MM.1S (cell line): ENCODE measurements around the gene KRT6C.

Experiments used
- DNase-seq: peaks from one replicate; pipeline ENCODE4 v3.0.0-alpha.2; 2015
- H2AFZ ChIP-seq: fragments of 300-600 bp; sonication (generic); 2 replicates; pipeline ENCODE4 v1.6.0; 2016; ENCODE audit warnings: antibody characterized with exemption, low read length
- H3F3A ChIP-seq: fragments of 300-600 bp; sonication (generic); 2 replicates; pipeline ENCODE4 v1.6.1; 2016; ENCODE audit warnings: mild to moderate bottlenecking, antibody characterized with exemption, low read length, moderate library complexity, mixed read lengths; ENCODE audit not compliant: insufficient read depth
- H3K27ac ChIP-seq: fragments of 300-600 bp; sonication (generic); 2 replicates; pipeline ENCODE4 v1.5.1; 2016; ENCODE audit warnings: mild to moderate bottlenecking, low read length
- H3K27me3 ChIP-seq: fragments of 300-600 bp; sonication (generic); replicated peaks from 2 replicates; pipeline ENCODE4 v1.6.0; 2016; ENCODE audit warnings: low read length; ENCODE audit not compliant: insufficient read depth
- H3K36me3 ChIP-seq: fragments of 300-600 bp; sonication (generic); replicated peaks from 2 replicates; pipeline ENCODE4 v1.6.1; 2016; ENCODE audit warnings: mild to moderate bottlenecking, low read length, mixed read lengths; ENCODE audit not compliant: insufficient read depth
- H3K4me1 ChIP-seq: fragments of 300-600 bp; sonication (generic); 2 replicates; pipeline ENCODE4 v1.6.1; 2016; ENCODE audit warnings: low read length, mixed read lengths
- H3K4me2 ChIP-seq: fragments of 300-600 bp; sonication (generic); 2 replicates; pipeline ENCODE4 v1.6.0; 2016; ENCODE audit warnings: low read depth, low read length
- H3K4me3 ChIP-seq: fragments of 300-600 bp; sonication (generic); 2 replicates; pipeline ENCODE4 v1.5.1; 2016; ENCODE audit warnings: low read length, mixed read lengths
- H3K79me2 ChIP-seq: fragments of 300-600 bp; sonication (generic); 2 replicates; pipeline ENCODE4 v1.6.1; 2016; ENCODE audit warnings: mixed run types, low read length, mixed read lengths
- H3K9ac ChIP-seq: fragments of 300-600 bp; sonication (generic); 2 replicates; pipeline ENCODE4 v1.6.1; 2016; ENCODE audit warnings: low read length, mixed read lengths
- H3K9me2 ChIP-seq: fragments of 300-600 bp; sonication (generic); replicated peaks from 2 replicates; pipeline ENCODE4 v1.6.1; 2016; ENCODE audit warnings: mild to moderate bottlenecking, low read length, mixed read lengths; ENCODE audit not compliant: insufficient read depth
- H3K9me3 ChIP-seq: fragments of 300-600 bp; sonication (generic); replicated peaks from 2 replicates; pipeline ENCODE4 v1.6.1; 2016; ENCODE audit warnings: mild to moderate bottlenecking, low read length, mixed read lengths; ENCODE audit not compliant: insufficient read depth
- H4K20me1 ChIP-seq: fragments of 300-600 bp; sonication (generic); 2 replicates; pipeline ENCODE4 v1.6.1; 2016; ENCODE audit warnings: mild to moderate bottlenecking, low read length, moderate library complexity, mixed read lengths; ENCODE audit not compliant: insufficient read depth
- CTCF ChIP-seq: fragments of 300-600 bp; sonication (generic); IDR thresholded peaks from 2 replicates; pipeline ENCODE4 v1.5.1; 2016; ENCODE audit warnings: antibody characterized with exemption, low read length, mixed read lengths
- EZH2 ChIP-seq: fragments of 300-600 bp; sonication (generic); optimal IDR thresholded peaks from 2 replicates; pipeline ENCODE3; 2017; ENCODE audit warnings: low read depth, mild to moderate bottlenecking, antibody characterized with exemption, low read length, mixed read lengths
- EZH2phosphoT487 ChIP-seq: fragments of 300-600 bp; sonication (generic); IDR thresholded peaks from 2 replicates; pipeline ENCODE4 v1.6.1; 2018; ENCODE audit warnings: antibody characterized with exemption, low read length

The KRT6C gene

DNA sequence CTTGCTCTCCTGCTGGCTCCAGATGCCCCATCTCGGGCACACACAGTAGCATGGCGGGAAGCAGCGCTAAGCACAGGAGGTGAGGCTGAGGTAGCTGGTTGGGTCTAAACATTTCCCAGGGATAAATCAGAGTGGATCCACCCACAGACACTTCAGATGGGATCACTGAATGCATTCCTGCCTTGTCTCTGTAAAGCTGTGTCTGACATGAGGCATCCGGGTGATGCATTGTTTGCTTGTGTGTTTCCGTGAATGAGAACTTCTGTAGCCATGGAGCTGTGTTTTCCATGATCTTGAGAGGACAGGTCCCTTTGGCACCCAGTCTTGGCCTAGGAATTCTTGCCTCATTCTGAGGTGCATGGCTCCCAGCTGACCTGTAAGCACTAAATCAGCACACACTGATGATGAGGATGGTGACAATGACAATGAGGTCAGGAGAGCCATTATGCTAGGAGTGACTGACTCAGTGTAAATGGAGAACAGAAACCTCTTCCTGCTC is 32.7 kb downstream of the KRT6C start:
- no peaks in the 10 kb centered on the region for H3K36me3 ChIP-seq
- H2AFZ ChIP-seq, result no peak overlapping the region
- H3F3A ChIP-seq, result no peaks in the 10 kb centered on the region
- H3K27ac ChIP-seq, result no peak overlapping the region
- no peaks in the 10 kb centered on the region for H4K20me1 ChIP-seq
- TF ChIP-seq EZH2phosphoT487 (no peak), CTCF (no peak), EZH2 (no peak)
- no peaks in the 10 kb centered on the region for H3K9me2 ChIP-seq
- no peak overlapping the region for H3K4me2 ChIP-seq
- no peaks in the 10 kb centered on the region for H3K4me1 ChIP-seq
- no peaks in the 10 kb centered on the region for H3K9me3 ChIP-seq
- no peak overlapping the region for H3K4me3 ChIP-seq
- peaks cover 38% of the 10 kb centered on the region for H3K27me3 ChIP-seq
- DNase-seq, result no peak
- H3K79me2 ChIP-seq, result no peaks in the 10 kb centered on the region
- H3K9ac ChIP-seq, result no peak overlapping the region

DNA sequence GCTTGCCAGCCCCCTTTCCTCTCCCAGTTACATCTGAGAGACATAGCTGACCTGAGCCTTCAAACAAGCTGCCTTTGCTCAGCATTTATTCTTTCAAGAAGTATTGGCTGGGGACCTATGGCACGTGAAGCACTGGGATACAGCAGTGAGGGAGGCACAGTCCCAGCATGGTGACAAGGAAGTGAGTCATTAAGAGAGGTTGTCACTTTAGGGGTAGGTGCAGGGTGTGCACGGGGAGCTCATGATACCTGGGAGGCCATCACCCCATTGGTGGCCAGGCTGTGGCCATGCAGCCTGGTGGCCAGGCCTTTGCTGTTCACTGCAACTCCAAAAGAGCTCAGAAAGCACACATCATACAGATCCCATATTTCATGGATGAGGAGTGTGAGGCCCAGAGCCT is 33.8 kb downstream of the KRT6C start:
- Histone ChIP-seq H3K4me3 (no peak overlapping the region), H3K4me1 (no peaks in the 10 kb centered on the region), H3K79me2 (no peaks in the 10 kb centered on the region), H3K4me2 (no peak overlapping the region), H3K9me2 (no peaks in the 10 kb centered on the region), H3K36me3 (no peaks in the 10 kb centered on the region), H3K27ac (no peak overlapping the region), H3K9ac (no peak overlapping the region), H4K20me1 (no peaks in the 10 kb centered on the region), H3F3A (no peaks in the 10 kb centered on the region), H3K9me3 (no peaks in the 10 kb centered on the region), H3K27me3 (peaks cover 48% of the 10 kb centered on the region), H2AFZ (no peak overlapping the region)
- DNase-seq, result no peak
- TF ChIP-seq CTCF, result no peak
- no peak for TF ChIP-seq EZH2phosphoT487

- H3K9ac ChIP-seq, result no peak overlapping the region
- H4K20me1 ChIP-seq, result no peaks in the 10 kb centered on the region
- H3K27ac ChIP-seq, result no peak overlapping the region
- H3K27me3 ChIP-seq, result peaks cover 52% of the 10 kb centered on the region
- H2AFZ ChIP-seq, result no peak overlapping the region
- H3K4me3 ChIP-seq, result no peak overlapping the region
- H3K9me2 ChIP-seq, result no peaks in the 10 kb centered on the region
- TF ChIP-seq EZH2phosphoT487 (no peak), EZH2 (no peak), CTCF (no peak)
- H3K4me1 ChIP-seq, result no peaks in the 10 kb centered on the region
- H3K36me3 ChIP-seq, result no peaks in the 10 kb centered on the region
- H3F3A ChIP-seq, result no peaks in the 10 kb centered on the region
- DNase-seq, result no peak
- H3K9me3 ChIP-seq, result no peaks in the 10 kb centered on the region
- H3K4me2 ChIP-seq, result no peak overlapping the region
- no peaks in the 10 kb centered on the region for H3K79me2 ChIP-seq
These were observed 34.2 kb downstream of the KRT6C start for GRCh38 chr12:52439420-52439819.
